Mucosa of descending colon (tissue), 3 donors: ENCODE results near the gene MON1B. TPM values are rescaled to one million over a fixed set of nuclear protein-coding genes. Genes with fewer than 3 reads are reported as not detected.
"Not testable (repeated sequence)": the region's sequence is repeated elsewhere in the genome, so short reads cannot be mapped to it uniquely, and the experiment has no call there.

Experiments used
- ATAC-seq: fragments of 200-7000 bp; cut with Tn5 transposase; one replicate; pipeline ENCODE4 v1.9.1; 2020; ENCODE audit warnings: mild to moderate bottlenecking, moderate library complexity
- DNase-seq, 3 donors: peaks; one replicate each; pipeline ENCODE4 v3.0.0-alpha.2; 2020
- H3K36me3 ChIP-seq: fragments of 200-600 bp; one replicate; pipeline ENCODE4 v1.8.0; 2021; ENCODE audit warnings: low read depth, mild to moderate bottlenecking
- H3K4me1 ChIP-seq: fragments of 200-600 bp; one replicate; pipeline ENCODE4 v1.8.0; 2021; ENCODE audit warnings: low read depth, mild to moderate bottlenecking
- H3K4me3 ChIP-seq: fragments of 200-600 bp; one replicate; pipeline ENCODE4 v1.8.0; 2021; ENCODE audit warnings: mild to moderate bottlenecking
- H3K9me3 ChIP-seq: fragments of 200-600 bp; one replicate; pipeline ENCODE4 v1.8.0; 2021; ENCODE audit warnings: mild to moderate bottlenecking
- CTCF ChIP-seq: fragments of 200-600 bp; IDR thresholded peaks from one replicate; pipeline ENCODE4 v1.8.0; 2022; ENCODE audit warnings: antibody characterized with exemption, mild to moderate bottlenecking
- intact Hi-C, 2 donors: fragments of 100-400 bp; cut with DNase I in 1 of 2; cut with micrococcal nuclease in 1 of 2; formaldehyde crosslinking; loops; one replicate each; pipeline versions ENCODE4 v1.11.0 to v1.11.1; 2022; cut with DNase I, micrococcal nuclease
- total RNA-seq, 3 donors: library from RNA; stranded (reverse); fragmentation: NEBNext Ultra II Directional in 2 of 3; extraction: Animal tissue kit (Norgen Biotek cat#: 25700) in 2 of 3; gene quantifications; one replicate each; pipeline versions ENCODE4 v1.2.1 to v1.2.4, GENCODE V29; 2021 to 2023
- donor health status: DM: no; HTN: no; CAD: no; lungs with moderate emphysema.
- donor health status: DM: no; HTN: no; CAD: no.
- donor health status: DM: no; HTN: yes; CAD: no.

The MON1B gene
- total RNA-seq, 3 donors from 2014 or later: 54.8 to 83.8 (median 72.7) TPM

DNA sequence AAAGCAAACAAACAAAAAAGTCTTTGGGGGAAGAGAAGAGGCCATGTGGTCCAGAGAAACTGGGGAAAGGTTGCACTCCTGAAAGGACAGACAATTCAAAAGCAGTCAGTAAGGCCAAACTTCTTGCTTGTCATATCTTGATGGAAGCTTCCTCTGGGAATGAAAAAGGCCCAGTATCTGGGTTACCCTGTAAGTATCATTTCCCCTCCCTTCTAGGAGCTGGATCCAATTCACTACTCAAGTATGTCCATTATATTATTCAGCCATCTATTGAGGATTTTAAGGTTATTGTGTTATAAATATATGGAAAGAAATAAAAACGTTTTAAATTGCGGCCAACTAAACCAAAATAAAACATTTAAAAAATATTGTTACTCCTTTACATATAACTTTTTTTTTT lies 26.0 kb upstream of the MON1B start:
- no peak for TF ChIP-seq CTCF
- intact Hi-C loops: no loop called here

DNA sequence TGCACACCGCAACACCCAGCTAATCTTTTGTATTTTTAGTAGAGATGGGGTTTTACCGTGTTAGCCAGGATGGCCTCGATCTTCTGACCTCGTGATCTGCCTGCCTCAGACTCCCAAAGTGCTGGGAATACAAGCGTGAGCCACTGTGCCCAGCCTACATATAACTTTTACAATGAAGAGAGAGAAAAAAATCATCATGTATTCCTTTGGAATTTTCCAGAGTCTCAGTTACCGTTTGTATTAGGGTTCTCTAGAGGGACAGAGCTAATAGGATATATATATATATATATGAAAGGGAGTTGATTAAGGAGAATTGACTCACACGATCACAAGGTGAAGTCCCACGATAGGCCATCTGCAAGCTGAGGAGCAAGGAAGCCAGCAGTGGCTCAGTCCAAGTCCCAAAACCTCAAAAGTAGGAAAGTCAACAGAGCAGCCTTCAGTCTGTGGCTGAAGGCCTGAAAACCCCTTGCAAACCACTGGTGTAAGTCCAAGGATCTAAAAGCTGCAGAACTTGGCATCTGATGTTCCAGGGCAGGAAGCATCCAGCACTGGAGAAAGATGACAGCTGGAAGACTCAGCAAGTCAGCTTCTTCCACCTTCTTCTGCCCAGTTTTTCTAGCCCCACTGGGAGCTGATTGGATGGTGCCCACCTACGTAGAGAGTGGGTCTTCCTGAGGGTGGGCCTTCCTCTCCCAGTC lies 25.3 kb upstream of the MON1B start:
- intact Hi-C loops: not testable (repeated sequence)

More for the DNA sequence above, 26.0 kb upstream of the MON1B start:
- Histone ChIP-seq H3K9me3 (no peaks in the 10 kb centered on the region), H3K4me1 (no peaks in the 10 kb centered on the region), H3K36me3 (no peaks in the 10 kb centered on the region), H3K4me3 (no peak overlapping the region)
- ATAC-seq: no peak
- DNase-seq: no peak

DNA sequence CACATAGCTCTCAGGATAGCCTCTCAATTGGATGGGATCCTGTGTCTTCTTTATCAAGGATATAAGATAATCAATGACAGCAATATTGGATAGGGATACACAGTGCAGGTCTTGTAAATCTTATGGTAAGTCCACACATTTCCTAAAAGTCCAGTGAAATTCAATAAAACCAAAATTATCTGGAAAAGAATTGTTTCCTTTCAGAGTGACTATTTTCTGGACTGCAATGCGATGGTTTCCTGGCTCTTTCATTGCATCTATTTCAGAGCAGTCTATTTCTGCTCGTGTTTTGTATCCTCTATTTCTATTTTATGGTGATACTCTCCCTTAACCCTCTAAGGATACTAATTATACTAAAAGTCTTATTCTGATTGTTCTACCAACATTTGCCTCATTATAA lies 24.3 kb upstream of the MON1B start:
- no peaks in the 10 kb centered on the region for H3K9me3 ChIP-seq
- H3K4me1 ChIP-seq: no peaks in the 10 kb centered on the region
- no peak for DNase-seq
- intact Hi-C loops: no loop called here
- H3K4me3 ChIP-seq: no peak overlapping the region
- no peak for TF ChIP-seq CTCF
- no peak for ATAC-seq
- no peaks in the 10 kb centered on the region for H3K36me3 ChIP-seq

More for the DNA sequence above, 25.3 kb upstream of the MON1B start:
- not testable (repeated sequence) for H3K4me3 ChIP-seq, ATAC-seq, H3K9me3 ChIP-seq, H3K36me3 ChIP-seq, H3K4me1 ChIP-seq, DNase-seq

GRCh38 chr16:77168901-77169300 lies 22.1 kb upstream of the MON1B start:
- no peak overlapping the region for H3K4me3 ChIP-seq
- no peak for TF ChIP-seq CTCF
- H3K9me3 ChIP-seq: no peaks in the 10 kb centered on the region
- ATAC-seq (no peak), DNase-seq (no peak)
- intact Hi-C loops: no loop called here
- no peaks in the 10 kb centered on the region for H3K4me1 ChIP-seq
- H3K36me3 ChIP-seq: no peaks in the 10 kb centered on the region

- Histone ChIP-seq H3K4me3 (no peak overlapping the region), H3K36me3 (no peaks in the 10 kb centered on the region), H3K4me1 (no peaks in the 10 kb centered on the region), H3K9me3 (no peaks in the 10 kb centered on the region)
- peak; percentile 14 for TF ChIP-seq CTCF
- DNase-seq (peak in 1 of 3 donors; percentile 45), ATAC-seq (peak; percentile 42)
- intact Hi-C loops: loop anchor here (5.0 to 10.0 kb wide), 2 partner anchors 1375 to 1382 kb away; no protein-coding TSS in a partner anchor
These were observed 21.2 kb upstream of the MON1B start for GRCh38 chr16:77169650-77170236.

- no peak for ATAC-seq
- no peak for TF ChIP-seq CTCF
- no peak for DNase-seq
These were observed 20.2 kb upstream of the MON1B start for GRCh38 chr16:77170805-77171204.

More at GRCh38 chr16:77170805-77171204, 20.2 kb upstream of the MON1B start:
- H3K36me3 ChIP-seq: no peaks in the 10 kb centered on the region
- no peak overlapping the region for H3K4me3 ChIP-seq
- intact Hi-C loops: loop anchor here (5.0 to 10.0 kb wide), 2 partner anchors 1376 to 1384 kb away; no protein-coding TSS in a partner anchor
- no peaks in the 10 kb centered on the region for H3K4me1 ChIP-seq
- no peaks in the 10 kb centered on the region for H3K9me3 ChIP-seq
